CD14-positive monocyte (primary cell): ENCODE results near the gene RHOF. TPM values are rescaled to one million over a fixed set of nuclear protein-coding genes. Genes with fewer than 3 reads are reported as not detected.

Source experiments
- DNase-seq, 3 donors: peaks; one replicate each; pipeline ENCODE4 v3.0.0-alpha.2; 2011 to 2022
- H2AFZ ChIP-seq: 2 replicates; pipeline ENCODE4 v1.6.0; 2012; ENCODE audit warnings: mild to moderate bottlenecking, low read depth, low read length, inconsistent platforms; ENCODE audit not compliant: insufficient read depth, poor library complexity, severe bottlenecking
- H3K27ac ChIP-seq, 2 donors: 1 replicate in 1 of 2; 2 replicates in 1 of 2; pipeline ENCODE4 v1.5.1; 2012 to 2013; ENCODE audit warnings: low read length in 2 of 2, control low read depth in 1 of 2, inconsistent platforms in 1 of 2, low read depth in 1 of 2, mild to moderate bottlenecking in 1 of 2
- H3K27me3 ChIP-seq, 2 donors: one replicate each; pipeline versions ENCODE4 v1.6.0 to v1.6.1; 2011 to 2013; ENCODE audit warnings: low read length in 2 of 2; ENCODE audit not compliant: control insufficient read depth in 2 of 2, insufficient read depth in 2 of 2
- H3K36me3 ChIP-seq, 2 donors: replicated peaks in 1 of 2; 1 replicate in 1 of 2; 2 replicates in 1 of 2; pipeline versions ENCODE4 v1.5.1 to v1.6.1; 2012 to 2013; ENCODE audit warnings: low read length in 2 of 2, control low read depth in 1 of 2, inconsistent platforms in 1 of 2, mild to moderate bottlenecking in 1 of 2; ENCODE audit not compliant: insufficient read depth in 2 of 2, control insufficient read depth in 1 of 2
- H3K4me1 ChIP-seq, 2 donors: 1 replicate in 1 of 2; 2 replicates in 1 of 2; pipeline versions ENCODE4 v1.5.1 to v1.6.1; 2012 to 2013; ENCODE audit warnings: low read length in 2 of 2, control low read depth in 1 of 2, inconsistent platforms in 1 of 2, mild to moderate bottlenecking in 1 of 2, moderate library complexity in 1 of 2; ENCODE audit not compliant: insufficient read depth in 2 of 2, control insufficient read depth in 1 of 2
- H3K4me2 ChIP-seq: replicated peaks from 2 replicates; pipeline ENCODE3; 2012; ENCODE audit warnings: low read length, moderate library complexity, mild to moderate bottlenecking; ENCODE audit not compliant: poor library complexity, severe bottlenecking; ENCODE audit errors: extremely low read depth
- H3K4me3 ChIP-seq, 3 experiments: fragments of 200-600 bp in 1 of 3; sonication (generic) in 1 of 3; replicated peaks in 1 of 3; 1 replicate in 2 of 3; 2 replicates in 1 of 3; pipeline ENCODE4 v1.5.1; 2011 to 2013; ENCODE audit warnings: low read length in 3 of 3, mild to moderate bottlenecking in 3 of 3, control low read depth in 2 of 3, low read depth in 2 of 3, inconsistent platforms in 1 of 3, moderate library complexity in 1 of 3
- H3K79me2 ChIP-seq: 2 replicates; pipeline ENCODE4 v1.6.0; 2012; ENCODE audit warnings: mild to moderate bottlenecking, control low read depth, inconsistent platforms, low read length, moderate library complexity; ENCODE audit not compliant: insufficient read depth
- H3K9ac ChIP-seq: 2 replicates; pipeline ENCODE4 v1.6.0; 2017; ENCODE audit warnings: low read length, mild to moderate bottlenecking; ENCODE audit not compliant: insufficient read depth, poor library complexity, severe bottlenecking
- H3K9me3 ChIP-seq, 2 donors: replicated peaks in 1 of 2; 1 replicate in 1 of 2; 2 replicates in 1 of 2; pipeline versions ENCODE4 v1.5.1 to v1.6.1; 2012 to 2013; ENCODE audit warnings: low read length in 2 of 2, control low read depth in 1 of 2; ENCODE audit not compliant: control insufficient read depth in 1 of 2, insufficient read depth in 1 of 2
- H4K20me1 ChIP-seq: 2 replicates; pipeline ENCODE4 v1.6.0; 2012; ENCODE audit warnings: mild to moderate bottlenecking, low read length, control low read depth, moderate library complexity; ENCODE audit not compliant: insufficient read depth
- H3K27ac Mint-ChIP-seq, 7 donors: one replicate each; pipeline ENCODE4 v1.8.0; 2020; ENCODE audit warnings: mild to moderate bottlenecking in 7 of 7, mixed read lengths in 7 of 7, moderate library complexity in 6 of 7, inconsistent platforms in 2 of 7
- H3K27me3 Mint-ChIP-seq, 3 donors: one replicate each; pipeline ENCODE4 v1.8.0; 2021 to 2022; ENCODE audit warnings: low read depth in 3 of 3, mild to moderate bottlenecking in 3 of 3, mixed read lengths in 3 of 3, moderate library complexity in 3 of 3, inconsistent platforms in 1 of 3
- H3K36me3 Mint-ChIP-seq, 2 donors: one replicate each; pipeline ENCODE4 v1.8.0; 2020; ENCODE audit warnings: mixed read lengths in 2 of 2, inconsistent platforms in 1 of 2, mild to moderate bottlenecking in 1 of 2
- H3K4me1 Mint-ChIP-seq: one replicate; pipeline ENCODE4 v1.8.0; 2020; ENCODE audit warnings: mild to moderate bottlenecking, mixed read lengths
- H3K4me3 Mint-ChIP-seq, 2 donors: one replicate each; pipeline ENCODE4 v1.8.0; 2020; ENCODE audit warnings: mild to moderate bottlenecking in 2 of 2, mixed read lengths in 2 of 2, moderate library complexity in 1 of 2
- H3K9me3 Mint-ChIP-seq, 7 donors: one replicate each; pipeline ENCODE4 v1.8.0; 2020 to 2022; ENCODE audit warnings: mixed read lengths in 7 of 7, mild to moderate bottlenecking in 6 of 7, moderate library complexity in 6 of 7, inconsistent platforms in 2 of 7
- CTCF ChIP-seq: fragments of 200-600 bp; IDR thresholded peaks from one replicate; pipeline ENCODE4 v1.8.0; 2022; ENCODE audit warnings: antibody characterized with exemption, mild to moderate bottlenecking
- WGBS: methylation state at CpG from one replicate; pipeline ENCODE4 v1.1.5; 2013; ENCODE audit warnings: missing lambda C conversion rate; ENCODE audit not compliant: insufficient coverage; 5-methylcytosine and 5-hydroxymethylcytosine counted together
- intact Hi-C, 2 donors: fragments of 100-400 bp; cut with micrococcal nuclease; formaldehyde crosslinking; loops; one replicate each; pipeline versions ENCODE4 v1.15.0 to v1.15.1; 2023
- polyA plus RNA-seq, 3 donors: library from polyadenylated mRNA; depleted of rRNA in 1 of 3; unstranded in 2 of 3; stranded (reverse) in 1 of 3; fragments of 300-500 nt in 2 of 3; fragments of >200 nt in 1 of 3; fragmentation: Illumina TruSeq in 2 of 3; gene quantifications; 1 replicate in 2 of 3; 2 replicates in 1 of 3; pipeline ENCODE4 v1.2.3, GENCODE V29; 2012 to 2021

Gene RHOF
- polyA plus RNA-seq, 3 donors, result 7.1 to 25.9 (median 13.6) TPM

- H3K79me2 ChIP-seq, result peaks cover 25% of the 10 kb centered on the region
- TF ChIP-seq CTCF, result no peak
Measured at GRCh38 chr12:121826318-121827150, 33.0 kb upstream of the RHOF start.

GRCh38 chr12:121825041-121825523, 31.6 kb upstream of the RHOF start:
- Histone ChIP-seq H3K79me2 (peaks cover 34% of the 10 kb centered on the region), H3K27ac (no peak overlapping the region), H4K20me1 (peaks cover 98% of the 10 kb centered on the region), H3K27me3 (no peaks in the 10 kb centered on the region), H3K4me3 (no peak overlapping the region), H3K36me3 (peaks cover 85 to 97% of the 10 kb centered on the region in 2 donors), H3K9me3 (no peaks in the 10 kb centered on the region), H3K4me1 (no peaks in the 10 kb centered on the region), H2AFZ (no peak overlapping the region), H3K9ac (no peak overlapping the region), H3K4me2 (no peak overlapping the region)
- no peak for TF ChIP-seq CTCF
- H3K27me3 Mint-ChIP-seq, result peaks cover 0 to 3% (median 0%) of the 10 kb centered on the region in 3 donors
- no peak overlapping the region for H3K4me3 Mint-ChIP-seq
- no peaks in the 10 kb centered on the region for H3K9me3 Mint-ChIP-seq
- H3K36me3 Mint-ChIP-seq, result peaks cover 69 to 100% of the 10 kb centered on the region in 2 donors
- peak overlapping the region in 1 of 7 donors; percentile 55 for H3K27ac Mint-ChIP-seq
- WGBS, result 96% methylated on average over 14 of the region's 18 CpGs
- no peak for DNase-seq
- intact Hi-C loops, result no loop called here
- H3K4me1 Mint-ChIP-seq, result no peaks in the 10 kb centered on the region

More at GRCh38 chr12:121826318-121827150, 33.0 kb upstream of the RHOF start:
- Mint-ChIP-seq H3K27me3 (peaks cover 0 to 3% (median 0%) of the 10 kb centered on the region in 3 donors), H3K36me3 (peaks cover 73 to 100% of the 10 kb centered on the region in 2 donors), H3K4me1 (peaks cover 3% of the 10 kb centered on the region), H3K27ac (peak overlapping the region in 5 of 7 donors; percentile 21 to 71 (median 62)), H3K4me3 (no peak overlapping the region), H3K9me3 (no peaks in the 10 kb centered on the region)
- 92% methylated on average over 18 of the region's 18 CpGs for WGBS
- DNase-seq, result no peak
- no peak overlapping the region for H3K4me2 ChIP-seq
- H4K20me1 ChIP-seq, result peaks cover 98% of the 10 kb centered on the region
- H3K9ac ChIP-seq, result no peak overlapping the region
- H3K9me3 ChIP-seq, result no peaks in the 10 kb centered on the region
- intact Hi-C loops, result no loop called here
- no peak overlapping the region for H3K4me3 ChIP-seq
- peak overlapping the region in 1 of 2 donors; percentile 48 for H3K27ac ChIP-seq
- H3K27me3 ChIP-seq, result no peaks in the 10 kb centered on the region
- H3K4me1 ChIP-seq, result peaks cover 0 to 2% of the 10 kb centered on the region in 2 donors
- peaks cover 86 to 97% of the 10 kb centered on the region in 2 donors for H3K36me3 ChIP-seq
- H2AFZ ChIP-seq, result no peak overlapping the region
